Umbilical cord (tissue), 2 donors: ENCODE results near the gene COL4A2. TPM values are rescaled to one million over a fixed set of nuclear protein-coding genes. Genes with fewer than 3 reads are reported as not detected.

Source experiments
- DNase-seq: peaks from one replicate; pipeline ENCODE4 v3.0.0-alpha.2; 2015; ENCODE audit warnings: low spot score
- total RNA-seq: library from RNA; depleted of rRNA; stranded (reverse); fragments of >200 nt; gene quantifications from one replicate; pipeline ENCODE4 v1.2.3, GENCODE V29; 2014; ENCODE audit warnings: low replicate concordance; ENCODE audit not compliant: insufficient read depth

Gene COL4A2
- total RNA-seq, 1 donor from 2014 or later: 1,871 TPM

GRCh38 chr13:110419381-110419791, 112.3 kb downstream of the COL4A2 start:
- no peak for DNase-seq

- no peak for DNase-seq
Observed at GRCh38 chr13:110419946-110420345, 112.9 kb downstream of the COL4A2 start.

GRCh38 chr13:110420626-110421025, 113.5 kb downstream of the COL4A2 start:
- DNase-seq: no peak

GRCh38 chr13:110421061-110421460, 114.0 kb downstream of the COL4A2 start:
- DNase-seq: no peak

- peak; percentile 97 for DNase-seq
Observed at GRCh38 chr13:110421696-110422385, 114.8 kb downstream of the COL4A2 start.

GRCh38 chr13:110422913-110423688, 116.0 kb downstream of the COL4A2 start:
- no peak for DNase-seq

GRCh38 chr13:110423689-110424302, 116.7 kb downstream of the COL4A2 start:
- no peak for DNase-seq

- DNase-seq: no peak
Observed at GRCh38 chr13:110424569-110425443, 117.7 kb downstream of the COL4A2 start.

- no peak for DNase-seq
Observed at GRCh38 chr13:110425444-110425780, 118.3 kb downstream of the COL4A2 start.

- DNase-seq: peak; percentile 80
Observed at GRCh38 chr13:110426735-110427134, 119.7 kb downstream of the COL4A2 start.

- DNase-seq: no peak
Observed at GRCh38 chr13:110428313-110428712, 121.2 kb downstream of the COL4A2 start.

- no peak for DNase-seq
Observed at GRCh38 chr13:110430391-110431336, 123.6 kb downstream of the COL4A2 start.

- no peak for DNase-seq
Observed at GRCh38 chr13:110431425-110432294, 124.6 kb downstream of the COL4A2 start.

GRCh38 chr13:110432522-110432921, 125.4 kb downstream of the COL4A2 start:
- no peak for DNase-seq

- no peak for DNase-seq
Observed at GRCh38 chr13:110433014-110433413, 125.9 kb downstream of the COL4A2 start.

- DNase-seq: no peak
Observed at GRCh38 chr13:110434629-110435028, 127.5 kb downstream of the COL4A2 start.

- DNase-seq: no peak
Observed at GRCh38 chr13:110435331-110435730, 128.2 kb downstream of the COL4A2 start.

- no peak for DNase-seq
Observed at GRCh38 chr13:110436276-110436675, 129.2 kb downstream of the COL4A2 start.

GRCh38 chr13:110436786-110437370, 129.8 kb downstream of the COL4A2 start:
- no peak for DNase-seq
